ENCODE measurements around the gene CCNF.
"Not testable (repeated sequence)": the region's sequence is repeated elsewhere in the genome, so short reads cannot be mapped to it uniquely, and the experiment has no call there.

CCNF gene

DNA sequence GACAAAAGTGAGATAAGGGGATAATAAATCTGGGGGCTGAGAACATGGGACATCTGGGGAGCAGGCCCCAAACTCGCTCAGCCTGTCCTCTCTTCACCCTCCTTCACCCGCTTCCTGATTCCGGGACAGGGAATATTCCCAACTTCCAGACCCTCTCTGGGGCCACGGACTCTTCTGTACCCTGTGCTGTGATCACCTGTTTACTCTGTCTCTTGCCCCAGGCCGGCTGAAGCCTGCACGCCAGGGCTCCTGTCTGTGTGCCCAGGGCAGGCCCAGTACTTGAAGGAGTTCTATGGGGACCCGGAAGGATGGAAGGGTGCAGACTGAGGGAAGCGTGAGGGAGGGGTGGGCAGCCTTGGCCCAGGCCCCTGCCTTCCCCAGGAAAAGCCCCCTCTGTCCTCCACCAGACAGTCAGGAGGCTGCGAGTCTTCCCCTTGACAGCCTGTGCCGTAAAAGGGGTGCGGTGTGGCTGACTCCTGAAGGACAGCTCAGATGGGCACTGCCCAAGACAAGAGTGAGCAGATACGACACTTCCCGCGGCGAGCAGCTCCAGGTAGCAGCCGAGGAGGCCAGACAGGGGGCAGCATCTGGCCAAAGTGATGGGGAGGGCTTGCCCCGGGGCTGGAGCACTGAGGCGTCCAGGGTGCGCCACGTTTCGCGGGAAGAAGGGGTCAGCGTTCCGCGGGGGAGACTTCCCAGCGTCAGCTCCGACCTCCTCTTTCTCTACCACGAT lies 1.0 kb upstream of the CCNF start:
- peak; percentile 27 for DNase-seq

DNA sequence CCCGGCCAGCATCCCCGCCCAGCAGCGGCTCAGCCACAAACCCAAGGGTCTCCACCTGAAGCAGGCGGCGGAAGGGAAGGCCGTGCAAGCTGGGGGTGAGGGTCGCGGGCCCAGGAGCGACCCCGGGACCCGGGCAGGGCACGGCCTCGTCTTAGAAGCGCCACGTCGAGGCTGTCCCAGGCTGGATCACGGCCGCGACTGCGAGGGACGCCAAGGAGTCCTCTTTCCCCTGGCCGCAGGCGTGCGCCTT lies 538 bp upstream of the CCNF start:
- no peak for DNase-seq

DNA sequence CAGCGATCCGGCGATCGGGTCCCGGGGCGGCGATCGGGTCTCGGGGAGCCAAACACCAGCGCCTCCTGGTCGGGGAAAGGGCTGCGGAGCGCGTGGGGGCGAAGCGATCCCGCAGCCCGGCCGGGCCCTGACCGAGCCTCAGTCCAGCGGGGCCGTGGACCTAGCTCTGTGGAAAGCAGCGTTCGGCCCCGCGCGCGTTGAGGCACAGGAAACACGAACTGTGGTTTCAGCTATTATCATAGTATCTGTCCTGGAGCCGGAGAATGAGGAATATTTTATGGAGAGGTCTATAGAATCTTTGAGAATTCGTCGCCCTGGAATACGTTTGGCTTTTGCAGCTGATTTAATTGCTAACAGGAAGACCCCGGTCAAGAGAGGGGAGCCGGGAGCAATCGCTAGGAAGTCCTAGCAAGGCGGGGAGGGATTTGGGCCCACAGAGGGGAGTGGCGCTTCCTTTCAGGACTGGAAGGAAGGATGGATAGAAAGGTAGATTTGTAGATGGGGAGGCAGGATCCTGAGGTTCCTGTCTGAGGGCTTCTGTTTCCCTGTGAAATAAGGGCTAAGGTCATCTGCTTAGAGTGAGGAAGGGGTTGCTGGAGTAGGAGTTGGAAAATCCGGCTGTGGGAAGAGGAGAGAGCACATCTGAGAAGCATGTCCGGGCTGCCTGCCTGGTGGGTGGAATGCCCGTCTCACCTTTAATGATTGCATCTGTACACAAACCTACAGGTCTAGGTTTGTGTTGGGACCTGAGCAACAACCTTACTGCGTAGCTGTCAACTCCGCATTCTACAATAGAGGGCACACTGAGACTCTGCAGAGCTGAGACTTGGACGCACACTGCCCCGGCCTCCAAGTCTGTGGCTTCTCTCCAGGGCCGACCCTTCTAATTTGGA lies 770 bp downstream of the CCNF start:
- peak; percentile 25 for DNase-seq

DNA sequence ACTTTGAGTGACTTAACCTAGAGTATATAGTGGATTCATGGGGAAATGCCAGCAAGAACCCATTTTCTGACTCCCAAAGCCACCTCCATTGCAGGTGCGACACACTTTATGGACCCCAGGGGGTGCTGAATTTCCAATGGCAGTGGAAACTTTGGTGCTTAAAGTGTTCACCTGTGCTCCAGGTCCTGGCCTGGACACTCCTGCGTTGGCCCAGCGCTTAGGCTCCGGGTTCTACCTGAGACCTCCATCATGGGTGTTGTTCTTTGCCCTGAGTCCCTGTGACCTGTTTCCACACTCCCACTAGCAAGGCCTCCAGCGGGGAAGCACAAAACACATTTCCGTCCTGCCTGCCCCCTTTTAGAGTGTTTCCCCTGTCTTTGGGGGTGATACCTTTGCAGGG lies 3.0 kb downstream of the CCNF start:
- no peak for DNase-seq

DNA sequence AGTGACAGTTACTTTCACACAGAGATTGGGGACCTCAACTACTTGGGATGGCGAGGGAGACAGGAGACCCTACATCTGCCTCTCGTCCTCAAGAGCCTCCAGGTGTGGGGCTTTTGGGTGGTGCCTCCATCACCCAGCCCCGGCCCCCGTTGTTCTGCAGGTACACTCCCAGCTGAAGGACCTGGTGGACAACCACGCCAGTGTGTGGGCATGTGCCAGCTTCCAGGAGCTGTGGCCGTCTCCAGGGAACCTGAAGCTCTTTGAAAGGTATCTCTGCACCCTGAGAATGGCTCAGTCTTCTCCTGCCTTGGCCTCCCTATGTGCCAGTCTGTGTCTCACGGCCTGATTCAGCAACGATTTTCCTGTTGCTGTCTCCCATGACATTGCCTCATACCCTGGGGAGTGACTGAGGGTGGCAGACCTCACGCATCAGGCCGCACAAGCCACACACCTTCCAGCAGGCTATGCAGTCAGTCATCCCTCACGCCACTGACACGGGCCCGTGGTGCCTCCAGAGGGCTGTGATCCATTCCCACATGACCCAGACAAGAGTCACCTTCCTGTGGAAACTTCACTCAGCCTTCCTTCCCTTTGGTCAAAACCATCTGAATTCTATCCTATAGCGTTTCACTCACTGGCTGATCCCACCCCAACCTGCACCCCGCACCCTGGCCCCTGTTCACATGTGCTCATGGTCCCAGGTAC lies 3.7 kb downstream of the CCNF start:
- no peak for DNase-seq

DNA sequence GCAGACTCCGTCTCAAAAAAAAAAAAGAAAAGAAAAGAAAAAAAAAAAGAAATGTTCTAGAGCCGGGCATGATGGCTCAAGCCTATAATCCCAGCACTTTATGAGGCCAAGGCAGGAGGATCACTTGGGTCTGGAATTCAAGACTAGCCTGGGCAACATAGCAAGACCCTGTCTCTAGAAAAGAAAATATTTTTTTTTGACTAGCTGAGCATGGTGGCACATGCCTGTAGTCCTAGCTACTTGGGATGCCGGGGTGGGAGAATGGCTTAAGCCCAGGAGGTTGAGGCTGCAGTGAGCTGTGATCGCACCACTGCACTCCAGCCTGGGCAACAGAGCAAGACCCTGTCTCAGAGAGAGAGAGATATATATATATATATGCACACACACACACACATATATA lies 6.0 kb downstream of the CCNF start:
- DNase-seq: not testable (repeated sequence)

DNA sequence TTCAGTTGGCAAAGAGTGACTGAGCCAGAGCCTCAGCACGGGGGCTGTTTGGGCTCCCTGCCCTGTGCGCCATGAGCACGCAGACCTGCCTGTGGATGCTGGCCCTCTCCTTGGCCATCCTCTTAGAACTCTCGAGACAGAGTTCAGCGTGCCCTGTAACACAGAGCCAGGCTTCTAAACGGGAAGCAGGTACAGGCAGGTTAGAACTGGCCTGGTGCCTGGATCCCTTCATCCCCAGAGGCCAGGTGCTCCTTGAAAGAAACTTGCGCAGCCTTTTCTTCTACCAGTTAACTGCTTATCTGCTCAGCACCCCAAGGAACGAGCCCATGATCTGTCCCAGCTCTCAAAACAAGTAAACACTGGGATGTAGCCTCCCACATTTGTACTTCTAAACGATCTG lies 6.9 kb downstream of the CCNF start:
- DNase-seq: no peak

DNA sequence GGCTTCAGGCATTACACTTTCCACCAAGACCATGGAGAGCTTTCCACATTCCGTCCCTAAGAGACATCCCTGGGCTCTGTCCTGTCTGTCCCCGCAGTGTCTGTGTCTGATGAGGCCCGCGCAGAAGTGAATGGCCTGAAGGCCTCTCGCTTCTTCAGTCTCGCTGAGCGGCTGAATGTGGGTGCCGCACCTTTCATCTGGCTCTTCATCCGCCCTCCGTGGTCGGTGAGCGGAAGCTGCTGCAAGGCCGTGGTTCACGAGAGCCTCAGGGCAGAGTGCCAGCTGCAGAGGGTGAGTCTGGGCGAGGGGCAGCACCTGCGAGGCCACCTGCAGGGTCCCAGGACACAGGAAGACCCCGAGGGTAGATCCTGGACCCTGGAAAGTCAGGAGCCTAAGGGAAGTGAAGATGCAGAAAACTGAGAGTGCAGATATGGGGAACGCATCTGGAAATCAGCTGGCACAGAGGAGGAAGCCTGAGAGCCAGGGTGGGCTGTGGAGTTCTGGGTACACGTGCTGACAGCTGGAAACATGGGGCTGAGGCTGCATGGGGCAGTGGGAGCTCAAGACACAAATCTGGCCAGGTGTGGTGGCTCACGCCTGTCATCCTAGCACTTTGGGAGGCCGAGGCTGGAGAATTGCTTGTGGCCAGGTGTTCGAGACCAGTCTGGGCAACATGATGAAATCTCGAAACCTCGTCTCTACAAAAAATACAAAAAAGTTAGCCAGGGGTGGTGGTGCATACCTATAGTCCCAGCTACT lies 8.0 kb downstream of the CCNF start:
- DNase-seq: no peak

DNA sequence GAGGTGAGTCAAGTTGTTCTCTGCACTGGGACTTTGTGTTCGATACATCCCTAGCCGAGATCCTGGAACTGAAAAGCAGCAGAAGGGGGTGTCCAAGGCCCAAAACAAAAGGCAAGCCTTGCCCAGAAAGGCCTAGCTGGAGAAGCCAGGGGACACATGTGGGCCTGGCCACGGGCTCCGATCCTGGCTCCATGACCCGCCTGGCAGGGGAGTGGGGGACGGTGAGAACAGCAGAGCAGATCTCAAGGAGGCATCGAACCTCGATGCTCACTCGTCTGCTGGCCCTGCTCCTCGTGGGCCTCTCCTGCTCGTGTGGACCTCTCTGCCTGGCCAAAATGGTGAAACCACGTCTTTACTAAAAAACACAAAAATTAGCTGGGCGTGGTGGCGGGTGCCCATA lies 8.9 kb downstream of the CCNF start:
- no peak for DNase-seq

DNA sequence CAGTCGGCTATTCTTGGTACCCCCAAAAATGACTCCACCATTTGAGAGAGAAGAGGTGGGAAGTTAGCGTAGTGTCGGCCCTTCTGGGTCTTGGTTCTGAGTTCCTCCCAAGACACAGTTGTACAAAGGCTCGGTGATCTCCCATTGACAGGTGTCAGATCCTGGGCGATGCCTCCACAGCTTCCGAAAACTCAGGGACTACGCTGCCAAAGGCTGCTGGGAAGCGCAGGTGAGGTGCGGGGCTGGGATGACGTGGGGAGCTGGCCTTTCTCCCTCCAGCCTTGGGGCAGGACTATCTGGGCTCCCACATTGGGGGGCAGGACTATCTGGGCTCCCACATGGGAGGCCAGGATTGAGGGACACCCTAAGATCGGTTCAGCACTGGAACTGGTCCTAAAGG lies 10.4 kb downstream of the CCNF start:
- no peak for DNase-seq

DNA sequence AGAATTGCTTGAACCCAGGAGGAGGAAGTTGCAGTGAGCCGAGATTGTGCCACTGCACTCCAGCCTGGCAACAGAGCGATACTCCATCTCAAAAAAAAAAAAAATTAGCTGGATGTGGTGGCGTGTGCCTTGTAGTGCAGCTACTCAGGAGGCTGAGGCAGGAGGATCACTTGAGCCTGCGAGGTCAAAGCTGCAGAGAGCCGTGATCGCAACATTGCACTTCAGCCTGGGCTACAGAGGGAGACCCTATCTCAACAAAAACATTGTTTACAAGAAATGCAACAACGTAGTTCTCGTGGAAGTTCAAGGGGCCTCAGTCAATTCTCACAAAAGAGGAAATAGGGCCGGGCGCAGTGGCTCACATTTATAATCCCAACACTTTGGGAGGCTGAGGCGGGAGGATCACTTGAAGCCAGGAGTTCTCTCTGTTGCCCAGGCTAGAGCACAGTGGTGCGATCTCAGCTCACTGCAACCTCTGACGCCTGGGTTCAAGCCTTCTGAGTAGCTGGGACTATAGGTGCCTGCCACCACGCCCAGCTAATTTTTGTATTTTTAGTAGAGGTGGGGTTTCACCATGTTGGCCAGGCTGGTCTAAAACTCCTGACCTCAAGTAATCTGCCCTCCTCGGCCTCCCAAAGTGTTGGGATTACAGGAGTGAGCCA lies 12.0 kb downstream of the CCNF start:
- DNase-seq: not testable (repeated sequence)

DNA sequence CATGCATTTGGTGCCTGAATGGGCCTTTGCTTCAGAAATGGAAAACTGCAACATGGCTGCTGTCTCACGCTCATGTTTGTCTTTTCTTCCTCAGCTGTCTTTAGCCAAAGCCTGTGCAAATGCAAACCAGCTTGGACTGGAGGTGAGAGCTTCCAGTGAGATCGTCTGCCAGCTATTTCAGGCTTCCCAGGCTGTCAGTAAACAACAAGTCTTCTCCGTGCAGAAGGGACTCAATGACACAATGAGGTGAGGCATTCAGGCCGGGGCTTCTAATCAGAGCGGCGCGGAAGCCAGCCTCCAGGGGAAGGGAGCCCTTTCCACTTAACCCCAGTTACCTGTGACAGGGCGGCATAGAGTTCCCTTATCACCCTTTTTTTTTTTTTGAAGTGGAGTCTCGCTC lies 14.3 kb downstream of the CCNF start:
- no peak for DNase-seq

DNA sequence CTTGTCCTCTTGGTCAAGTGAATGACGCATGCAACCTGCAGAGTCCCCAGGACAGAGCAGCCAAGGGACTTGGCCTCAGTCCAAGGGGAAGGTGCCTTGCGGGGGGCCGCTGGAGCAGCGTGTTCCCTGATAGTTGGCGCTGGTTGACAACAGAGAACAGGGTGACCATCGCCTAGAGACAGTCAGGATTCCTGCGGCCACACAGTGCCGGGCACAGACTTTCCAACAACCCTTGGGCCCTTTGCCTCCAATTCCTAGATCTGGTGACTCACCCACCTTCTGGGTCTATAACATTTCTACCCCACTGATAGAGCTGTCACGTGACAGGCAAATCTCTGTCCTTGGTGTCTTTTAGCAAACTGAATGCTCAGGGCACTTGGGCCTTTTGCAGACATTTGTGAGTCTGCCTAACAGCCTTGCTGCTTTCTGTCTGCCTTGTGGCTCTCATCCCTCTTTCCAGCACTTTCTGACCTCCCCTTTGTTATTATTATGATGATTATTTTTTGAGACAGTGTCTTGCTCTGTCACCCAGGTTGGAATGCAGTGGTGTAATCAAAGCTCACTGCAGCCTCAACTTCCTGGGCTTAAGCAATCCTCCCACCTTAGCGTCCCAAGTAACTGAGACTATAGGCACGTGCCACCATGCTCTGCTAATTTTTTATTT lies 18.8 kb downstream of the CCNF start:
- DNase-seq: no peak

DNA sequence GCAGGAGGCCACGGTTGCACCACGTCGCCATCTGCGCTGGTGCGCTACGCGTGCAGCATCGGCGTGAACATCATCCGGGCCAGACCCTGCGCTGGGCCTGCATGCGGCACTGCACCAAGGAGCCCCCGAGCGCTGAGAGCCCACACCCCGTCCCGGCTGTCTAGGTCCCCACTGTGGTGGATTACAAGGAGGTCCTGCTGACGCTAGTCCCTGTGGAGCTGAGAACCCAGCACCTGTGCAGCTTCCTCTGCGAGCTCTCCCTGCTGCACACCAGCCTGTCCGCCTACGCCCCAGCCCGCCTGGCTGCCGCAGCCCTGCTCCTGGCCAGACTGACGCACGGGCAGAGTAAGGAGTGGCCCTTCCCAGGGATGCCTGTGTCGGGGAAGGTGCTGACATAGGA lies 19.9 kb downstream of the CCNF start:
- no peak for DNase-seq

DNA sequence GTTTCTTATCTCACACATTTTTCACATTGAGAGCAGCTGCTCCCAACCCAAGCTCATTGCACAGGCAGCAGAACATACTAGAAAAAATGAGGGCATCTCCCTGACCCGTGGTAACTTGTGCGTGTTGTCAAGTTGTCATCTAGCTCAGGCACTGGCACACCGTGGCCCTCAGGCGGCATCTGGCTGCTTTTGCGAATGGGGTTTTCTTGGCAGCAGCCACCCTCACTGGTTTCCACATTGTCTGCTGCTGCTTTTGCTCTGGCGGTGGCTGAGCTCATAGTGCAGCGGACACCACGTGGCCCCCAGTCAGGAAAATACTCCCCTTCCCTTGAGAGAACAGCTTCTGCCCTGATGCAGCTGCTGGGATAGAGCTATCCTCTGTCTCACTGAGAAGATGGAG lies 21.3 kb downstream of the CCNF start:
- no peak for DNase-seq

DNA sequence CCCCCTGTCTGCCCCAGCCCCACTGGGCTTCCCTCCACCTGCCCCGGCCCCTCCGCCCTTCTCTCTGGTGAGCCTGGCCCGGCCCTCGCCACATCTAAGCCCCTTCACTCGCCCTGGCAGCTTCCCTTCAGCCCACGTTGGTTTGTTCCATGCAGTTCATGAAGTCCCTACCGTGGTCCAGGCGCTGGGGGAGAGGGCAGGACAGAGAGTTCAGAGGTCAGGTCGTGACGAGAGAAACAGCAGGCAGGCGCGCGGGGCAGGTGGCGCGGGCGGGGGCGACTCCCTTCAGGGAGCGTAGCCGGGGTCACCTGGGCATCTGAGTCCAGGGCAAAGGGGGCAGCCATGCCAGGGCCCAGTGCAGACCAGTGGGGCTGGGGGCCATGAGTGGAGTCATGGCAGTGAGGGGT lies 21.7 kb downstream of the CCNF start:
- no peak for DNase-seq

DNA sequence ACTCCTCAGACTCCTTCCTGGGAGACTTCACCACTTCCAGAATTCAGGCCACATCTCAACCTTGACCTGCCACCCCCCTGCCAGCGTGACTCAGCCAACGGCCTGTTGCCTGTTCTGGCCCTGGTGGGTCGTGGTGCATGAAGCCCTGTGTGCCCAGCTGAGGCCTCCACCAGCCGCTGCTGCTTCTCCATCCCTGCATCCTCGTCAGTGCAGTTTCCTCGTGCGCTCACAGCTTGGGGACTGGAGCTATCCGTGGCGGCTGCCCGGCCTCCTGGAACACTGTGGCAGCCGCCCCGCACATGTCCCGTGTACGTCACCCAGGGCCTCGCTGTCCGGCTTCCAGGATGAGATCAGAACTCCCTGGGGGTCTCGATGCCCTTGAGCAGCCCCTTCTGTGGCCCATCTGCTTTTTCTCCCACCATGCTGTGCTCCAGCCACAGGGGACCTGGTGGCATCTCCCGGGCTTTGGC lies 22.6 kb downstream of the CCNF start:
- no peak for DNase-seq

DNA sequence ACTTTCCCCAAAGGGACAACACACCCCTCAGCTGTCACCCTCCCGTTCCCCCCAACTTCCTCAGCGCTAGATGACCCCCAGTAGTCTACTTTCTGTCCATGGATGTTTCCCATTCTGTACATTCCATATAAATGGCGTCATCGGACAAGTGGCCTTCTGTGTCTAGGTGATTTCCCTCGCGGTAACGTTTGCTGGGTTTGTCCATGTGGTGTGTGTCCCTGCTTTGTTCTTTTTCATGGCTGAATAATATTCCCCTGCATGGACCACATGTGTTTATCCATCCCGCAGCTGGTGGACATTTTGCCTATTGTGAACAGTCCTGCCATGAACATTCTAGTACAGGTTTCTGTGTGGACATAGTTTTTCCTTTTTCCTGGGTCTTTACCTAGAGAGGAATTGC lies 23.4 kb downstream of the CCNF start:
- no peak for DNase-seq

DNA sequence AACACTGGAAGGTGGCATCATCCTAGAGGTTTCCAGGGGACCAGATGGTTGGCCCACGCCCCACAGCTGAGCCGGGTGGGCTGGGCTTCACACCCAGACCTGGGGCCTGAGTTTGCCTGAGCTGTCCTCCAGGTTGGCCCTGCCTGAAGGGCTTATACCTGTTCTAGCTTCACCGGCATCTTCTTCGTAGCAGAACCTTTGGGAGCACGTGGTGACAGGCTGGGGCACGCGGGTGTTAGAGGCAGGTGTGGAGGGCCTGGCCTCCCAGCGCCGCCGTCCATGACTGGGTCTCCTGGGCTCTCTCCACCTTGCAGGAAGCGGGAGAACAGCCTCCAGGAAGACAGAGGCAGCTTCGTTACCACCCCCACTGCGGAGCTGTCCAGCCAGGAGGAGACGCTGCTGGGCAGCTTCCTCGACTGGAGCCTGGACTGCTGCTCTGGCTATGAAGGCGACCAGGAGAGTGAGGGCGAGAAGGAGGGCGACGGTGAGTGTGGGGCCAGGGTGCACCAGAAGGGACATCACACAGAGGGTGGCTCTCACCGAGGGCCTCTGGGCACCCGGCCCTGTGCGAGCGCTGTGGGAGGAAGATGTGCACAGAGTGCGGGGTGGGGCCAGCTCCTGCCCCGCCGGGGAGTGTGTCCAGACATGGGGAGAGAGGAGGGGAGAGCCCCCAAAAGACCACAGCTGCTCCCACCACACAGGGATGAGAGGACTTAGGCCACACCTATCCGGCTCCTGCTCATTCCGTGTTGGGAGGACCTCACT lies 26.0 kb downstream of the CCNF start:
- no peak for DNase-seq

DNA sequence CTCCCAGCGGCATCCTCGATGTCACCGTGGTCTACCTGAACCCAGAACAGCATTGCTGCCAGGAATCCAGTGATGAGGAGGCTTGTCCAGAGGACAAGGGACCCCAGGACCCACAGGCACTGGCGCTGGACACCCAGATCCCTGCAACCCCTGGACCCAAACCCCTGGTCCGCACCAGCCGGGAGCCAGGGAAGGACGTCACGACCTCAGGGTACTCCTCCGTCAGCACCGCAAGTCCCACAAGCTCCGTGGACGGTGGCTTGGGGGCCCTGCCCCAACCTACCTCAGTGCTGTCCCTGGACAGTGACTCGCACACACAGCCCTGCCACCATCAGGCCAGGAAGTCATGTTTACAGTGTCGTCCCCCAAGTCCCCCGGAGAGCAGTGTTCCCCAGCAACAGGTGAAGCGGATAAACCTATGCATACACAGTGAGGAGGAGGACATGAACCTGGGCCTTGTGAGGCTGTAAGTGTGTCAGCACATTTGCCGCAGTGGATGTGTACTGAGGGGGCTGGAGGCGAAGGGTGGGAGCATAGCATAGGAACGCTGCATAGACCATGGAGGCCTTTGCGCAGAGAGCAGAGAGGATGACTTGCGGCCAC lies 27.4 kb downstream of the CCNF start:
- DNase-seq: no peak

DNA sequence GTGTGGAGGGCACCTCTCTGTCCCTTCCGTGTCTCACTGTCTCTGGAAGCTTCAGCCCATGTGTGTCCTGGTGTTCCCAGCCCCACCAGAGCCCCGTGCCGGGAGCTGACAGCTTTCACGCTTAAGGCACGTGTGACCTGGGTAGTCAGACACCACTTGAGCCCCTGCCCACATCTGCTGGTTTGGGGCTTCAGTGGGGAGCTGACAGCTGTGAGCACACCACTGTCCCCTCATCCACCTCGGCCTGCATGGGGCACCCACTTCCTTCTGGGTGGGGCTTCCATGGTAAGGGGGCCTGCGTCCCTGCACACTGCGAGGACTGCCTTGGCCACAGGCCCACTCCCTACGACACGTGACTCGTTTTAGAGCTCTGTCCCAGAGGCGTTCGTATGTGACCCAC lies 28.0 kb downstream of the CCNF start:
- DNase-seq: no peak

Data from CD4-positive, alpha-beta T cell treated with Interleukin-17A for 4 hours (primary cell).